ENCODE results near the gene SOX12.

SOX12 gene

GRCh38 chr20:277496-277781, 47.9 kb upstream of the SOX12 start:
- Histone ChIP-seq H3K4me3 (ENCODE audit: low read length) (no peak overlapping the region), H3K27me3 (replicated peaks; ENCODE audit: insufficient read depth, low read length) (no peaks in the 10 kb centered on the region), H3K36me3 (replicated peaks; ENCODE audit: insufficient read depth, low read length) (no peaks in the 10 kb centered on the region), H3K9me3 (replicated peaks; ENCODE audit: insufficient read depth, low read length) (no peaks in the 10 kb centered on the region), H3K27ac (ENCODE audit: low read length) (no peak overlapping the region), H3K9ac (ENCODE audit: low read length) (no peak overlapping the region), H3F3A (ENCODE audit: insufficient read depth, low read length) (no peaks in the 10 kb centered on the region), H3K4me1 (ENCODE audit: low read length) (no peaks in the 10 kb centered on the region), H4K20me1 (ENCODE audit: insufficient read depth, low read length) (no peaks in the 10 kb centered on the region), H3K9me2 (replicated peaks; ENCODE audit: insufficient read depth, low read length) (no peaks in the 10 kb centered on the region), H2AFZ (ENCODE audit: low read length) (no peak overlapping the region), H3K79me2 (ENCODE audit: low read length) (no peaks in the 10 kb centered on the region), H3K4me2 (ENCODE audit: low read depth, low read length) (no peak overlapping the region)
- DNase-seq = no peak
- TF ChIP-seq EZH2phosphoT487 (IDR thresholded peaks at IDR 0.05; ENCODE audit: low read length) (no peak), CTCF (IDR thresholded peaks at IDR 0.05; ENCODE audit: low read length) (no peak), EZH2 (optimal IDR thresholded peaks at IDR 0.05; ENCODE audit: low read depth, low read length) (no peak)

GRCh38 chr20:278181-278580, 47.2 kb upstream of the SOX12 start:
- Histone ChIP-seq H3K36me3 (replicated peaks; ENCODE audit: insufficient read depth, low read length) (no peaks in the 10 kb centered on the region), H2AFZ (ENCODE audit: low read length) (no peak overlapping the region), H3K9me2 (replicated peaks; ENCODE audit: insufficient read depth, low read length) (no peaks in the 10 kb centered on the region), H3K27me3 (replicated peaks; ENCODE audit: insufficient read depth, low read length) (no peaks in the 10 kb centered on the region), H3K27ac (ENCODE audit: low read length) (no peak overlapping the region), H3K4me2 (ENCODE audit: low read depth, low read length) (no peak overlapping the region), H4K20me1 (ENCODE audit: insufficient read depth, low read length) (no peaks in the 10 kb centered on the region), H3K4me1 (ENCODE audit: low read length) (no peaks in the 10 kb centered on the region), H3K9ac (ENCODE audit: low read length) (no peak overlapping the region), H3K79me2 (ENCODE audit: low read length) (no peaks in the 10 kb centered on the region), H3F3A (ENCODE audit: insufficient read depth, low read length) (no peaks in the 10 kb centered on the region), H3K9me3 (replicated peaks; ENCODE audit: insufficient read depth, low read length) (no peaks in the 10 kb centered on the region), H3K4me3 (ENCODE audit: low read length) (no peak overlapping the region)
- no peak for TF ChIP-seq EZH2phosphoT487 (IDR thresholded peaks at IDR 0.05; ENCODE audit: low read length)
- TF ChIP-seq CTCF (IDR thresholded peaks at IDR 0.05; ENCODE audit: low read length) = no peak
- TF ChIP-seq EZH2 (optimal IDR thresholded peaks at IDR 0.05; ENCODE audit: low read depth, low read length) = no peak
- DNase-seq = no peak

- H3K4me2 ChIP-seq (ENCODE audit: low read depth, low read length) = no peak overlapping the region
Observed at GRCh38 chr20:278607-279571, 46.5 kb upstream of the SOX12 start.

More at GRCh38 chr20:278607-279571, 46.5 kb upstream of the SOX12 start:
- H3K9me3 ChIP-seq (replicated peaks; ENCODE audit: insufficient read depth, low read length) = no peaks in the 10 kb centered on the region
- H2AFZ ChIP-seq (ENCODE audit: low read length) = no peak overlapping the region
- H3K4me1 ChIP-seq (ENCODE audit: low read length) = no peaks in the 10 kb centered on the region
- no peaks in the 10 kb centered on the region for H4K20me1 ChIP-seq (ENCODE audit: insufficient read depth, low read length)
- no peak overlapping the region for H3K27ac ChIP-seq (ENCODE audit: low read length)
- TF ChIP-seq EZH2 (optimal IDR thresholded peaks at IDR 0.05; ENCODE audit: low read depth, low read length) (no peak), CTCF (IDR thresholded peaks at IDR 0.05; ENCODE audit: low read length) (no peak), EZH2phosphoT487 (IDR thresholded peaks at IDR 0.05; ENCODE audit: low read length) (no peak)
- H3K79me2 ChIP-seq (ENCODE audit: low read length) = no peaks in the 10 kb centered on the region
- no peak for DNase-seq
- no peak overlapping the region for H3K9ac ChIP-seq (ENCODE audit: low read length)
- H3K4me3 ChIP-seq (ENCODE audit: low read length) = no peak overlapping the region
- H3K36me3 ChIP-seq (replicated peaks; ENCODE audit: insufficient read depth, low read length) = no peaks in the 10 kb centered on the region
- no peaks in the 10 kb centered on the region for H3F3A ChIP-seq (ENCODE audit: insufficient read depth, low read length)
- no peaks in the 10 kb centered on the region for H3K27me3 ChIP-seq (replicated peaks; ENCODE audit: insufficient read depth, low read length)
- H3K9me2 ChIP-seq (replicated peaks; ENCODE audit: insufficient read depth, low read length) = no peaks in the 10 kb centered on the region

Data from MM.1S (cell line).